Measurements from ENCODE around the gene HECW1.

The HECW1 gene

DNA sequence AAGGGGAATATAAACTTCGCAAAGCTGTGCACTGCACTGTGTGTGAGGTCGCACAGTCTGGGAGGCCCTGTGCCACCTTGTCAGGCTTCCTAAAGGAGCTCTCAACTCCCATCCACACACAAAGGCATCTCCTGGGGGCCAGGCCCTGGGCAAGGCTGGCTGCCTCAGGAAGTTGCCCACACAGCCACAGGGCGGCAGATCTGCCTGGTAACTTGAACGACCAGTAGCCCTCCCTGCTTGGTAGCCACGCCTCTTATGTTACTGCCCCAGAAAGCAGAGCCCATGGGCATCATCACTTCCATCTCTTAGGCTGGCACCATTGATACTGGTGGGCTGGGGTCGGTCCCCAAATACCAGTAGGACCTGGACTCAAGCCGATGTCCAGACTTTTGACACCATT is 82.8 kb downstream of the HECW1 start:
- no peak for TF ChIP-seq YY1 (IDR thresholded peaks at IDR 0.05; ENCODE audit: low read depth)
- no peak for TF ChIP-seq TCF12 (IDR thresholded peaks at IDR 0.05; ENCODE audit: low read depth)
- TF ChIP-seq, protein P1, sequence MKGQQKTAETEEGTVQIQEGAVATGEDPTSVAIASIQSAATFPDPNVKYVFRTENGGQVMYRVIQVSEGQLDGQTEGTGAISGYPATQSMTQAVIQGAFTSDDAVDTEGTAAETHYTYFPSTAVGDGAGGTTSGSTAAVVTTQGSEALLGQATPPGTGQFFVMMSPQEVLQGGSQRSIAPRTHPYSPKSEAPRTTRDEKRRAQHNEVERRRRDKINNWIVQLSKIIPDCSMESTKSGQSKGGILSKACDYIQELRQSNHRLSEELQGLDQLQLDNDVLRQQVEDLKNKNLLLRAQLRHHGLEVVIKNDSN (IDR thresholded peaks at IDR 0.05), result no peak
- TF ChIP-seq, protein P2, sequence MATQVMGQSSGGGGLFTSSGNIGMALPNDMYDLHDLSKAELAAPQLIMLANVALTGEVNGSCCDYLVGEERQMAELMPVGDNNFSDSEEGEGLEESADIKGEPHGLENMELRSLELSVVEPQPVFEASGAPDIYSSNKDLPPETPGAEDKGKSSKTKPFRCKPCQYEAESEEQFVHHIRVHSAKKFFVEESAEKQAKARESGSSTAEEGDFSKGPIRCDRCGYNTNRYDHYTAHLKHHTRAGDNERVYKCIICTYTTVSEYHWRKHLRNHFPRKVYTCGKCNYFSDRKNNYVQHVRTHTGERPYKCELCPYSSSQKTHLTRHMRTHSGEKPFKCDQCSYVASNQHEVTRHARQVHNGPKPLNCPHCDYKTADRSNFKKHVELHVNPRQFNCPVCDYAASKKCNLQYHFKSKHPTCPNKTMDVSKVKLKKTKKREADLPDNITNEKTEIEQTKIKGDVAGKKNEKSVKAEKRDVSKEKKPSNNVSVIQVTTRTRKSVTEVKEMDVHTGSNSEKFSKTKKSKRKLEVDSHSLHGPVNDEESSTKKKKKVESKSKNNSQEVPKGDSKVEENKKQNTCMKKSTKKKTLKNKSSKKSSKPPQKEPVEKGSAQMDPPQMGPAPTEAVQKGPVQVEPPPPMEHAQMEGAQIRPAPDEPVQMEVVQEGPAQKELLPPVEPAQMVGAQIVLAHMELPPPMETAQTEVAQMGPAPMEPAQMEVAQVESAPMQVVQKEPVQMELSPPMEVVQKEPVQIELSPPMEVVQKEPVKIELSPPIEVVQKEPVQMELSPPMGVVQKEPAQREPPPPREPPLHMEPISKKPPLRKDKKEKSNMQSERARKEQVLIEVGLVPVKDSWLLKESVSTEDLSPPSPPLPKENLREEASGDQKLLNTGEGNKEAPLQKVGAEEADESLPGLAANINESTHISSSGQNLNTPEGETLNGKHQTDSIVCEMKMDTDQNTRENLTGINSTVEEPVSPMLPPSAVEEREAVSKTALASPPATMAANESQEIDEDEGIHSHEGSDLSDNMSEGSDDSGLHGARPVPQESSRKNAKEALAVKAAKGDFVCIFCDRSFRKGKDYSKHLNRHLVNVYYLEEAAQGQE (IDR thresholded peaks at IDR 0.05; ENCODE audit: low read depth), result no peak
- TF ChIP-seq, protein P3, sequence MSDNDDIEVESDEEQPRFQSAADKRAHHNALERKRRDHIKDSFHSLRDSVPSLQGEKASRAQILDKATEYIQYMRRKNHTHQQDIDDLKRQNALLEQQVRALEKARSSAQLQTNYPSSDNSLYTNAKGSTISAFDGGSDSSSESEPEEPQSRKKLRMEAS (IDR thresholded peaks at IDR 0.05), result no peak
- TF ChIP-seq CREB1 (IDR thresholded peaks at IDR 0.05; ENCODE audit: low read depth), result no peak
- no peak for TF ChIP-seq RAD21 (IDR thresholded peaks at IDR 0.05; ENCODE audit: low read depth)
- TF ChIP-seq ZBTB7A (IDR thresholded peaks at IDR 0.05; ENCODE audit: low read depth), result no peak
- no peak for TF ChIP-seq TEAD4 (IDR thresholded peaks at IDR 0.05)
- no peak for TF ChIP-seq EP300 (IDR thresholded peaks at IDR 0.05; ENCODE audit: borderline replicate concordance)
- TF ChIP-seq NFIC (IDR thresholded peaks at IDR 0.05), result no peak
- no peak for TF ChIP-seq FOXM1 (IDR thresholded peaks at IDR 0.05; ENCODE audit: borderline replicate concordance, low read depth)
- TF ChIP-seq CEBPB (IDR thresholded peaks at IDR 0.05), result no peak
- no peak for TF ChIP-seq EGR1 (IDR thresholded peaks at IDR 0.05)
- TF ChIP-seq TAF1 (IDR thresholded peaks at IDR 0.05; ENCODE audit: low read depth), result no peak

DNA sequence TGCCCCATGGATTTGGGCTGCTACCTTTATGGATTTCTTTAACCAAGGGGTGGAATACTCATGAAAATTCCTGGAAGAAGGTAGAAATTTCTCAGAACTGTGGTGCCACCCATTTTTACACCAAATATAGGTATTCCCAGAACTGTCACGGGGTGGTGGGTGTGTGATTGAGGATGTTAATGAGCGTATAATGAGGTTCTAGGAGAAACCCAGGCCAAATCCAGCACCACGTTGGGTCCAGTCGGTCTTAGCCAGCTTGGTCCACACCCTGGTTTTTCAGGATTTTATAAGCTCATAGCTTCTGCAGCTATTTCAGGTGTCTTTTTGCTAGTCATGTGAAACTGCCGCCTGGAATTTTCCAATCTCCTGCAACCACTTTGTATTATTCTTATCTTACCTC is 83.3 kb downstream of the HECW1 start:
- no peak for TF ChIP-seq RAD21 (IDR thresholded peaks at IDR 0.05; ENCODE audit: low read depth)
- no peak for TF ChIP-seq CEBPB (IDR thresholded peaks at IDR 0.05)
- TF ChIP-seq, protein P3 (IDR thresholded peaks at IDR 0.05), result no peak
- TF ChIP-seq EGR1 (IDR thresholded peaks at IDR 0.05), result no peak
- no peak for TF ChIP-seq NFIC (IDR thresholded peaks at IDR 0.05)
- TF ChIP-seq CREB1 (IDR thresholded peaks at IDR 0.05; ENCODE audit: low read depth), result no peak
- TF ChIP-seq TCF12 (IDR thresholded peaks at IDR 0.05; ENCODE audit: low read depth), result no peak
- TF ChIP-seq YY1 (IDR thresholded peaks at IDR 0.05; ENCODE audit: low read depth), result no peak
- TF ChIP-seq, protein P2 (IDR thresholded peaks at IDR 0.05; ENCODE audit: low read depth), result no peak
- no peak for TF ChIP-seq ZBTB7A (IDR thresholded peaks at IDR 0.05; ENCODE audit: low read depth)
- TF ChIP-seq TAF1 (IDR thresholded peaks at IDR 0.05; ENCODE audit: low read depth), result no peak
- no peak for TF ChIP-seq FOXM1 (IDR thresholded peaks at IDR 0.05; ENCODE audit: borderline replicate concordance, low read depth)
- TF ChIP-seq, protein P1 (IDR thresholded peaks at IDR 0.05), result no peak
- TF ChIP-seq EP300 (IDR thresholded peaks at IDR 0.05; ENCODE audit: borderline replicate concordance), result no peak
- no peak for TF ChIP-seq TEAD4 (IDR thresholded peaks at IDR 0.05)

DNA sequence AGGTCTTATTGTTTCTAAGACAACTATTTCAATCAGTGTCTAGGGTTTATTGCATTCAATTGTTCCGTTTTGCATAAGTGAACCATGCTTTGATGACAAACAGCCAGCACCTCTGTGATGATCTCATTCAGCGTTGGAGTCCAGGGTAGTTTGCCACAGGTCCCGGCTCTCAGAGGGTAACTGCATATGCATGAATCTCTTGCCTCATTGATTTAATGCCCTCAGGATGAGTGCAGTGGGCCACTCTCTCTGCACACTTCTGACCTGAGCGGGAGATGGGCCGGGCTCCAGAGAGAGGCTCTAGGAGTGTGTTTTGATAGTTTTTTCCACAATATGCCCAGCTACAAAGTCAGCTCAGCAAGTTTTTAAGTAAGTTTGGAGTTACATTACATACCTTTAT is 83.9 kb downstream of the HECW1 start:
- TF ChIP-seq, protein P1 (IDR thresholded peaks at IDR 0.05), result no peak
- TF ChIP-seq TAF1 (IDR thresholded peaks at IDR 0.05; ENCODE audit: low read depth) (no peak), EP300 (IDR thresholded peaks at IDR 0.05; ENCODE audit: borderline replicate concordance) (no peak), ZBTB7A (IDR thresholded peaks at IDR 0.05; ENCODE audit: low read depth) (no peak), TEAD4 (IDR thresholded peaks at IDR 0.05) (no peak), CEBPB (IDR thresholded peaks at IDR 0.05) (no peak), CREB1 (IDR thresholded peaks at IDR 0.05; ENCODE audit: low read depth) (no peak), NFIC (IDR thresholded peaks at IDR 0.05) (no peak)
- TF ChIP-seq, protein P2 (IDR thresholded peaks at IDR 0.05; ENCODE audit: low read depth), result no peak

DNA sequence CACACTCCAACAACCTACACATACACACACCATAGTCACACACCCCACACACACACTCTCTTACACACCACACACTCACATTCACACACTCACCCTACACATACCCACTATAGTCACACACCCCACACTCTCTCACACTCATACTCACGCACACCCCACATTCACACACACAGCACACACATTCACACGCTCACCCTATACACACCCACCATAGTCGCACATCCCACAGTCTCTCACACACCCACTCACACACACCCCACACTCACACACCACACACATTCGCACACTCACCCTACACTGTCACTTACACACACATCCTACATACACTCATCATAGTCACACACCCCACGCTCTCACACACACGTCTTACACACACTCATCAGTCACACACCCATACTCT is 85.6 kb downstream of the HECW1 start:
- no peak for TF ChIP-seq TEAD4 (IDR thresholded peaks at IDR 0.05)
- no peak for TF ChIP-seq YY1 (IDR thresholded peaks at IDR 0.05; ENCODE audit: low read depth)
- no peak for TF ChIP-seq CREB1 (IDR thresholded peaks at IDR 0.05; ENCODE audit: low read depth)
- TF ChIP-seq RAD21 (IDR thresholded peaks at IDR 0.05; ENCODE audit: low read depth), result no peak
- TF ChIP-seq TAF1 (IDR thresholded peaks at IDR 0.05; ENCODE audit: low read depth), result no peak
- TF ChIP-seq EGR1 (IDR thresholded peaks at IDR 0.05), result no peak
- TF ChIP-seq TCF12 (IDR thresholded peaks at IDR 0.05; ENCODE audit: low read depth), result no peak
- no peak for TF ChIP-seq CEBPB (IDR thresholded peaks at IDR 0.05)
- no peak for TF ChIP-seq EP300 (IDR thresholded peaks at IDR 0.05; ENCODE audit: borderline replicate concordance)
- TF ChIP-seq NFIC (IDR thresholded peaks at IDR 0.05), result no peak
- TF ChIP-seq, protein P2 (IDR thresholded peaks at IDR 0.05; ENCODE audit: low read depth), result no peak
- TF ChIP-seq FOXM1 (IDR thresholded peaks at IDR 0.05; ENCODE audit: borderline replicate concordance, low read depth), result no peak
- TF ChIP-seq, protein P1 (IDR thresholded peaks at IDR 0.05), result no peak
- TF ChIP-seq, protein P3 (IDR thresholded peaks at IDR 0.05), result no peak
- TF ChIP-seq ZBTB7A (IDR thresholded peaks at IDR 0.05; ENCODE audit: low read depth), result no peak
